AG08396 (cell line): Measurements from ENCODE around the gene PTPRK.

Experiments used
- DNase-seq: peaks from one replicate; pipeline ENCODE4 v3.0.0; 2012; ENCODE audit warnings: low spot score, mixed read lengths

PTPRK gene

DNA sequence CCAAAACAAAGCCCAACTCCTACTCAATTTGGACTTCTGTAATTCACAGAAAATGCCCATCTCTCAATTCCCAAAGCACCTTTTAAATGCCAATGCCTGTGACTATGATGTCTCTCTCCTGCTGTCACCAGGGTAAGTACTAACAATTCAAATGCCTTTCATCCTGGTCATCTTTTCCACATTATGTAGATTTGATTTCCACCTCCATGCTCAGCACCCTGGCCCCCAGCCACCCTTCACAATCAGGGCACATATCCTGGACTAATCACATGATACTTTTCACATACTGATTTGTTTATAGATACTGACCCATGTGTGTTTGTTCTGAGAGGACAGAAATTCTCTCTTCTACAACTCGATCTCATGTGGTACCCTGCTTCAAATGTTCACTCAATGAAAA lies 236.3 kb downstream of the PTPRK start:
- no peak for DNase-seq

DNA sequence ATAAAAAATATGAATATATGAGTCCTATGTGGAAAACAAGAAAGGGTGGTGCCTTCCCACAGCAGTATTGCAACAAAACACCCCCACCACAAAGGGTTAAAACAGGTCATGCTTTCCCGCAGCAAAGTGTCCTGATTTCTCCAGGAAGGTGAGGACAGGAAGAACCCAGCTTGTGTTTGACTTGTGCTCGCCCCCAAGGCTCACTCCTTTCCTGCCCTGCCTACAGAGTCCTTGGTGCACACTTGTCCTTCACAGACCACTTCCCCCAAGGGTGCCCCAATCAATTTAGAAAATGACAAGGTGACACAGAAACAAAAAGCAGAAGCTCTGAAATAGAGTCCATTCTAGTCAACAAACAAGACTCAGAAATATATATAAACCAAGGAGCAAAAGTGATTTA lies 237.4 kb downstream of the PTPRK start:
- no peak for DNase-seq

DNA sequence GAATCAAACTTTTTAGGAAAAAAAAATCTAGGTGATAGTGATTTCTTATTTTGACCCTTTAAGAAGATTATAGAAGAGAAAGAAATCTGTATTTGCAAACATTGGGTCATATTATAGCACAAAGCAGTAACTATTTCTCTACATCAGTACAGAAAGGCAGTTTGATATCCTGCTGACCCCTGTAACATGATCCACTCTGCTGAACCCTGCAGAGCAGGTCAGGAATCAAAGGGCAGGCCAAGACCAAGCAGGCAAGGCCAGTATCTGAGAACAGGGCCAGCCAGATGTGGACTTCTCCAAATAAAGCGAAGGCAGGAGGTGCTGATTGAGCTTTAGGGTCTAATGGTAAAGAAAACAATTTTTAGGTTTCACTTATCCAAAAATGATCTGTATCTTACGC lies 239.4 kb downstream of the PTPRK start:
- DNase-seq: no peak

DNA sequence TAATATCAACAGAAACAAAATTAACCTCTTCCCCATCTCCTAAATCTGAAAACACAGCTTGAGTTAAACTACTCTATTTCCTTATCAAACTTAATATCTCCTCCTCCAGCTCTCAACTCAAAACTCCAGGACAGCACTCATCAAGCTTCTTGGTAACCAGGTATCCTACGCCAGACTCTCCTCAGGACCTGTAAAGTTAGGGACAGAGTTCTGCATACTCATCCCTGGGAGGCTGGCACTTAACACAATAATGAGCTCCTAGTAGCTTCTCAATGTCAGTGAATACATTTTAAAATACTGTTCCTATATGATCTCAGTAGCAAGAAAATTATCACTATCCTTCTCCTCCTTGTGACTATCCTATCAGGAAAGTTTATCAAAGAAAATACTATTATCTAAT lies 240.3 kb downstream of the PTPRK start:
- DNase-seq: no peak

DNA sequence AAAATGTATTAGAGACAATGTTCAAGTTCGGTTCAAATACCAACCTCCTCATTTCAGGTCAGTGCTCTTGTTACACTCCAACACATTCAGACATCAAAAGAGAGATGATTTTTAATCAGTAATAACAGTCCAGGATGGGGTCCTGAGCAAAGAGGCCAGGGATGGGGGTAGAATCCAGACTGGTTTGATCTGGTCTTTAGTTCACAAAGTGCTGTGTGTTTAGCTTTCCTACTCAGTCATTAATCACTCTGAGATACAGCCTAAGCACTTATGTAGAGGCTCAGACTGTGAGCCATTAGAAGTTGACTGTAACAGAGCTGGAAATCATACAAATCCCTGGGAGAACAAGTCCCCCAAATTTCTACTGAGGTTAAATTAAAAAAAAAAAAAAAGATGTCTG lies 241.6 kb downstream of the PTPRK start:
- DNase-seq: no peak

DNA sequence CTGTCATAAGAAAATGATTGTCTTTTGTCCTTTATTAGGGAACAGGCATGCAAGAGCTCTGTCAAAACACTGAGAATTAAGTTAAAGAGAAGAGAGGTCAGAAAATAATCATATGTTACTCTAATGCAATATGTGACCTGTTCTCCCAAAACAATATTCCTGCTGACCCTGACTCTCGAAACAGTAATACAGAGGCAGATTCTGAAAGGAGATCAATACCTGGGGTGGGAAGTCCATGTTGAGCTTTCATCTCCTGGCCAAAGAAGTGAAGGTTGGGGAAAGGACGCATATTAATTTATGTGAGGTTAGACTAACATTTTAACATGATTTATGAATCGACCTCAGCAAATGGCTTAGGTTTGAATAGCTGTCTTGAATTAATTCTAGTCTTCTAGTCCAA lies 243.0 kb downstream of the PTPRK start:
- DNase-seq: no peak

DNA sequence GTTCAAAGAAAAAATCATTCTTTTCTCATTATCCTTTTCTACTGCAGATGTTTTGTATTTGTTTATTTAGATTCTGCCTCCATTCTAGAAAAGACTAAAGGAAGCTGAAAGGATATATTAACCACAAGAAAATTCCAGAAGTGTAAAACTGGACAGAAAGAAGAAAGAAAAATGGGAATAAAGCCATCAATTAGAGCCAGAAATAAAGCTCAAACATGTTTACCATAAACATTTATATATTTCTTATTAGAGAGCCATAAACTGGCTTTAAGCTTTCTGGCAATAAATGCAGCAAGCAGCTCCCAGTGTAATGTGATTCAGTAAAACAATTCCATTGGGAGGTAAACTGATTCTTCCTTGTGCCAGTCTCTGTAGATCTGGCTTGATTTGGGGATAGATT lies 244.1 kb downstream of the PTPRK start:
- no peak for DNase-seq

DNA sequence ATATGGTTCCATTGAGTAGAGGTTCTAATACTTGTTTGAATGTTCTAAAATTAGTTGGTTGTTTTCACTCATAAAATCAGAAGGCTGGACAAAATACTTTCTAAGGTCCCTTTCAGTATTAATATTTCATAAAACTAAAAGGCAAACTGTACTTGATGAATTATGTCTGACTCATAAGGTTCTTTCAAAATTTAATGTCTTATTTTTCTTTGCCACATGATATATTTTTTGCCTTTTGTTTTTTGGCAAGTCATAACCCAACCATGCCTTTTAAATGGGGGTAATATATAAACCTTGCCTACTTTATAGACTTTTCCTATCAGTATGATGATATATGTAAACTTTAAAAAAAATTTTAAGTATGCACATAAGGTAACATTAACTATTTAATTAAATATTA lies 244.7 kb downstream of the PTPRK start:
- DNase-seq: no peak

DNA sequence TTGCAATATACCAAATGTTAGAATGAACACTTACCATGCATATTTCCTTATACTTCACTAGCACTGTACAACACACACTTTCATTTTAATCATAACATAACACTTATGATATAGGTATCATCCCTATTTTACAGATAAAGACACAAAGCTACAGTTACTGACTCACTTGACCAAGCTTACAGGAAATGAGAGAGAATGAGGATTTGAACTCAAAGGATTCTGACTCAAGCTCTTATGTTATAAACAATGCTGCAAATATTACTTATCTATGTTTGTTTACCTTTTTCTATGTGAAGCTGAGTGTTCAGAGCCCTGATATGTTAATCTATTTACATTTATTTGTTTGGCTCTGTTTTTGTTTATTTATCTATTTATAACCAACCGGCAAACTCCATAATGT lies 245.4 kb downstream of the PTPRK start:
- DNase-seq: no peak

DNA sequence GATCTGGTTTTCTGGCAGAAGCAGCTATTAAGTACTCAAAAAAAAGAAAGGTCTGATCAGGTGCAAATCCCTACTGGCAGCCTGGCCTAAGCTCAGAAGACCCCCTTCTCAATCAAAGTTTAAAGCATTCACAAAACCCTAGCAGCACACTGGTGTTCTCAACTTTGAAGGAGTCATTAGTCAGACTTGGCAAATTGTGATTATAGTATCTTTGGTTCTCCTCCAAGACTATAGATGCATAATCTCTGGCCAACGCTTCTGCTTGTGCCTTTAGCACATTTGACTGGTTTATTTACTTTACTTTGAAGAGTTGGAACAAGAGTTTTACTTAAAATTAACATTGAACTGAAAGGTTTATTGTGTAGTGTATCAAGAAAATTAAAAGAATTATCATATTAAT lies 248.9 kb downstream of the PTPRK start:
- DNase-seq: no peak

DNA sequence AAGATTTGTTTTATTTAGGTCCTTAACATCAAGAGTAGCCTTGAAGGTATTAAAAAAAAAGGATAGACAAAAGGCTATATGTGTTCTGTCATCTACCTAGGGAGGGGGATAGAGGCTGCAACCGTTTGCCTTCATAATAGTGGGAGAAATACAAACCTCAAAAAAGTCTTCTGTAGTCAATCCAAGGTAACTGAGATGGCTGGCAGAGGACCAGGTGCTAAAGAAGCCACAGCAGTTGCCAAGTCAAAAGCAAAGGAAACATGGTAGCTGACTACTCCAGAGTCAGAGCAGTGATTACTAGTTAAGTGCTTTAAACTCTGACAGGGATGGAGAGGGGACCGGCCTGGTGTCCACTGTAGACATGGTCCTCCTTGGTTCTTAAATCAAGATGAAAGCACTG lies 249.4 kb downstream of the PTPRK start:
- no peak for DNase-seq

DNA sequence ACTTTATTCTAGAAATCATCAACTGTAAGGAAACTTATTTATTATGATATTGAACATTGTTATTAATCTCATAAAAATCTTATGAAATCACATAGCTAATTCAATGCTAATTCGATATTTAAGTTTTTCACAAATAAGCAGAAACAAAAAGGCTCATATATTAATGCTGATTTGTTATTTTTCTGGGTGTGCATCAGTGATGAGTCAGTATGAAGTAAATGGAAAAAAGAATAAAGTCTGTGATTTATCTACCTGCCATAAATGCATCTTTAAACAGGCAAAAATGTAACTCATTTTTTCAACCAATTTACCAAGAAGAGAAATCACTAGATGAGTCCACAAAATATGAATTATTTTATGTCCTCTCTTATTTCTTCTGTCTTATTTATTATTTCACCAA lies 253.5 kb downstream of the PTPRK start:
- no peak for DNase-seq

DNA sequence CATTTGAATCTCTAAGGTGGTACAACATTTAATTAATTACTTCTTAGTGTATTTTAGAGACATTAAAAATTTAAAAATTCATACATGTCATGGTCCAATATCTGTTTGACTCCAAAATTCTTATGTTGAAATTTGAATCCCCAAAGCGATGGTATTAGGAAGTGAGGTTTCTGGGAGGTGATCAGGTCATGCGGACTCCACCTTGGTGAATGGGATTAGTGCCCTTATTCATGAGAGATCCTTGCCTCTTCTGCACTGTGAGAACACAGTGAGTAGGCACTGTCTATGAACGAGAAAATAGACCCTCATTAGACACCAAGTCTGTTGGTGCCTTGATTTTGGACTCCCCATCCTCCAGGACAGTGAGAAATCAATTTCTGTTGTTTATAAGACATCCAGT lies 254.7 kb downstream of the PTPRK start:
- no peak for DNase-seq

DNA sequence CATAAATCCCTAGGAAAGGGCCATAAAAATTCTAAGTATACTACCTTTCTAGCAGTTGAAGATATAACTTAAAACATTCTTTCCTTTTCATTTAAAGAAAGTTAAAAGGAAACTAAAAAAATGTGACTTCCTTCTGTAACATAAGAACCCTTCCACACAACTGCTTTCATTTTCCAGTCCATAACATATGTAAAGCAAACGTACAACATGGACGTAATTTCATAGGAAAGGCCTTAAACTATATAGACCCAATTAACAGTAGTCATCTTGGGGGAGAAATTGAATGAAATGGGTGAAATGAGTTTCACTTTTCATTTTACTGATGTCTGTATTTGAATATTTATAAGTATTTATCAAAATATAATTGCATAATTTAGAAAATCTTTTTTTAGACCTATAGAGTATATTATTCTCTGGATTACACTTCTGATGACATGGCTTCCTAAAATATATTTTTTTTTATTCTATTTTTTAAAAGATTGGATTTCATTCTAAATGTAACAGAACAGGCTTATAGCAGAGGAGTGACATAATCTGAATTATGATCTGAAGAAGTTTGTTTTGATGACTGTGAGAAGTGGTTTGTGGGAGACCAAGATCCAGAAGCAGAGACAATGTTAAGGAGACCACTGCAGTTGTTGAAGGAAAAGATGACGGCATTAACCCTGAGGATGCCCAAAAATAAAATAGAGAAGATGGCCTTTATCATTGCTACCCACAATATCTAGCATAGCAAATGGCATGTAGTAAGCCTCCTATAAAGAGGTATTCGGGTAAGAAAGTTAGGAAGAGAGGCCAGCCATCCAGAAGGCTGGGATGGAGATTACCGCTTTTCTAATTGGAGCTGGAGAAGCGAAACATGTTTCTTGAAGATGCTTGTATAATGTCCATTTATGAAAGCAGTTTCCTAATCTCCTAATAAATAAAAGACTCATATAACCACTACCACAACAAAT lies 260.4 kb downstream of the PTPRK start:
- DNase-seq: no peak

DNA sequence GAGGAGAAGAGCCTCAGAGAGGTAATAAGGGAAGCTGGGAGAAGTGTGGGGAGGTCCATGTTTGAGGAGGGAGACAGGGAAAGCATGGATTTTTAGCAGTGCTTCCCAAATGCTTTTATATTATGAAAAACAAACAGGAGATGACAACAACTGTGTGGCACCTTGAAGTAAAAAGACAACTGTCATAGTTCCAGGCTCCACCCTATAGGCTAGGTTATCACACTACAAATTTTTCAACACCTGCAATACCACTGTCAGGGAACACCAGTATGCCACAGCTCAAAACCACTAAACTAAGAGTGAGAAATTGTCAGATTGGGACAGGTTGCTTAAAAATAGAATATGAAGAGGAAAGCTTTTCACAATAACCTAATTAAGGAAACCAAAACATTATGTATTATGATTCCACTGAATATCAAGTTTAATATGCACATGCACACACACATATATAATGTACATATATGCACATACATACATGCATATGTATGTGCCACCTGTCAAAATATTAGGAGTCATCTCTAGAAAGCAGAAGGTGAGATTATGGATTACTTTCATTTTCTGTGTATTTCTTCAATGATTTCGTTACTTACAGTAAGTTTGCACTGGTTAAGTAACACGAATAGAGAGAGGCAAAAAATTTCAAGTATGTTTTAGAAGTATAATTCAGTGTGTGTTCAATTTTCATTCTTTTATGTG lies 261.2 kb downstream of the PTPRK start:
- DNase-seq: no peak

DNA sequence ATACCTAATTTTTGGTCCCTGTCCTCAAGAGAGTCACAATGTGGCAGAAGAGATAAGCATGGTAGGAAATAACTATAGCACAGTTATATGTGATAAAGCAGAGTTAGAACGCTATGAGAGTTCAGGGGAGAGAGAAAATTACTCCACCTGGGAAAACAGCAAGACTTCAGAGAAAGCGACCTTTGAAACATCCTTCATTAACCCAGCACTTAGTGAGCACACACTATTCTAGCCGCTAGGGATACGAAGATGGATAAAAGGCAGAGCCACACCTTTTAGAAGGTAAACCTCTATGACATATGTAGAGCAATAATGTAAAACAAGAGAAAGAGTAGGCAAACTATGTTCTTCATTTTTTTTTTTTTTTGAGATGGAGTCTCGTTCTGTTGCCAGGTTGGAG lies 264.3 kb downstream of the PTPRK start:
- no peak for DNase-seq

DNA sequence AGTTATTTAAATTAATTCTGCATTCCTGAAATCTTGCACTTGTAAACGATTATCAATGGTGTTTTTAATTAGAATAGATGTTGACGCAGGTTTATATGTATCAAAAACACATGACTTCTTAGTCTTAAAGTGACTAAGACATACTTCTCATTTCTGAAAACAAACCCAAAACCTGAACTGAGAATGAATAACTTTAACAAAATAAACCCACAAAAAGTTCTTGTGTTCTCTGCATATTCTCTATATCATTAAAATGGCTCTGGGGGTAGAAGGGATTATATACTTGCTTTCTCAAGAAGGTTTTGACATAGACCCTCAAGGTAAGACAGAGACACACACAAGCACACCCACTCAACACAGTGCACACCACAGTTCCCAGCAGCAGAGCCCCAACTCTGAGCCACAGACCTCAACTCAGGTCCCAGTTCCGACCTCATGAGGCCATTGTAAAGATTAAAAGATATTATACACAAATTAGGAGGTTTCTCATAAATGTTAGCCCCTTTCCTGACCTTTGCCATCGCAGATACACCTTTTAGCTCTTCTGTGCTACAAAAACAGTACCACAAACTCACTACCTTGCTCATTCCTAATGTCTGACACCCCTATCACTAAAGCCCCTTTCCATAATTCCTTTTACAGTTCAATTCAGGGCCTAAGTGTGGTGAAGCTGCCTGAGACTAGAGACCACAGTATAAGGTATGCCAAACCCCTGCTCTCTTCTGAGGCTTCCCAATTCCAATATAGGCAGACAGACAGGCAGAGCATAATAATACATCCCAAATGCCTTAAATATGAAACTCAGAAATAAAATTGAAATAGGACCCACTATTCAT lies 267.8 kb downstream of the PTPRK start:
- no peak for DNase-seq

DNA sequence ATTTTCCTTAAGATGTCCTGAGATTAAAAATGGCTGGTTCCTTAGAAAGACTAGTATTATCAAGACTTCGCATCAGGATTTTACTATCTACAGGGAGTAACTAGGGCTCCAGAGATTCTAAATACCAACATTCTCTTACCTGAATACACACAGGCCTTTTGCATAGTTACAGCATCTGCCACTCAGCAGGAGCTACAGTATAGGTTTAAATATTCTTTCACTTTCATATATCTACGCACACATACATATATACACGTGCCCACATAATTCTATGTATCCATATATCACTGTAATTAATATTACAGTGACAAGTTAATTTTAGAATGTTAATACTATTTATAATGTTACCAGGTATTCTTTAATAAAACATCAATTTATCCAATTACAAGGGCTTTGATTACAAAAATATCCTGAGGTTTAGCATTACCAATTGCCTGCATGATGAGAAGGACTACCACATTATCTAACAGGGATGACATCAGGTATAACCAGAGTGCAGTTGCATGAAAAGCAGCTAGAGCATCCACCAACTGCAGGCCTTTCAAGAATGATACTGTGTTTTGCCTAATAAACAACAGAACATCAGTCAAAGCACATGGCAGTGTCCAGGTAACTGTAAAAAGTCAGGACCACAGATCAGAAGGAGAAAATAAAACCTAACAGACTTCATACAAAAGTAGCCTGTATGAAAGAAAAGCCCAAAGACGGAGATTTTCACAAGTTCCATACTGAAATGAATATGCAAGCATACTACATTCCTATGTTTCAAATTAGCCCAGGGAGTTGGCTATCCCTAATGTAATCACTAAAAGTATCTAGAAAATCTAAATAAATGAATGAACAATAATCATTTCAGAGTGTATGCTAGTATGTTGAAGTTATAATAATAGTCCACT lies 268.7 kb downstream of the PTPRK start:
- DNase-seq: no peak

DNA sequence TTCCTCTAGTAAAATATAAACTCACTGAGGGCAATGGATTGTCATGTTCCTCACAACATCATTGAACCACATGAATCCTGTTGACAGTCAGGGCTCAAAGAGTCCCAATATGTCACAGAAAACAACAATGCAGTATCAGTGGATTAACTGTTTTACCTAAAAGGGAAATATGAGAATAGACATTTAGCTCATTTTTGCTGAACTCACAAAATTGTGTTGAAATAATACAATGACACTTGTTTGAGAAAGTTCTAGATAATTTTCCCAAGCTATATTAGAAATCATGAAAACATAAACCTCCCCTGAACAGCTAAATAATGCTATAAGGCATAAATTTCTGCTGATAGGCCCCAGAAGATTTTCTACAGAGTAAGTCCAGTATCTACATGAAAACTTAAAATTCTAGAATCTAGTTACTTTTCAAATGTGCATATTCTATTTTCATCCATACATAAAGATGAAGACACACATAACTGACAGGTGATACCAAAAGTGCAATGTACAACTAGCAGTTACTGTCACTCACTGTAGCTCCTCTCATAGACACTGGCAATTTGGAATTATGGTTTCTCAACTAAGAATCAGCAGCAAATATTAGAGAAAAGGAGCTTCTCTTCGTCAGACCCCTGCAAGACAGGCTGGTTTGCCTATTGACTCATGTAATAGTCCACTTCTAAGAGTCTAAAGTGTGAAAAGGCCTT lies 269.9 kb downstream of the PTPRK start:
- DNase-seq: no peak

DNA sequence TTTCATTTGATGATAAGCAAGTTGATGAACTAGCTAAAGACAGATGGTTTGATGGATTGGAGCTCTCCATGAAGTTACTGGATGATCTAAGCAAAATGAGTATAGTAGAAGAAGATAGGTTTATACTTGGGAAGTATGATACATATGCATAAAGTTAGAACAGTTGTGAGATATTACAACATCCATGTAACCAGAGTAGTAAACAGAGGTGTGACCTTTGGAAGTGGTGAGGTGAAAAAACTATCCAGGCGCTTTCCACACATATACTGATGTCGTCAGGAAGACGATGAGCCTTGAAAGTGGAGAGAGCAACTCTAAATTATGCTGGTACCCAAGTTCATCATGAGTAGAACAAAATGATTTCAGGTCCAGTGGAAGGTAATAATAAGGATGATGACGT lies 271.0 kb downstream of the PTPRK start:
- no peak for DNase-seq
